ENCODE data around the gene HACL1.

Gene HACL1

GRCh38 chr3:15519096-15519495 lies 82.3 kb downstream of the HACL1 start:
- H3K36me3 Mint-ChIP-seq (ENCODE audit: low read depth) = no peaks in the 10 kb centered on the region
- H3K27me3 Mint-ChIP-seq (ENCODE audit: low read depth) = peaks cover 14% of the 10 kb centered on the region
- TF ChIP-seq CTCF (IDR thresholded peaks at IDR 0.05; ENCODE audit: unreplicated experiment in 3 of 3) = no peak

GRCh38 chr3:15514663-15515340 lies 86.6 kb downstream of the HACL1 start:
- Mint-ChIP-seq H3K27me3 (ENCODE audit: low read depth) (peaks cover 11% of the 10 kb centered on the region), H3K36me3 (ENCODE audit: low read depth) (no peaks in the 10 kb centered on the region), H3K9me3 (no peaks in the 10 kb centered on the region), H3K27ac (peak overlapping the region in 1 of 3 experiments; percentile 14), H3K4me1 (peaks cover 36% of the 10 kb centered on the region), H3K4me3 (no peak overlapping the region)
- TF ChIP-seq CTCF (IDR thresholded peaks at IDR 0.05; ENCODE audit: unreplicated experiment in 3 of 3) = no peak

More at GRCh38 chr3:15519096-15519495, 82.3 kb downstream of the HACL1 start:
- Mint-ChIP-seq H3K4me3 (no peak overlapping the region), H3K9me3 (no peaks in the 10 kb centered on the region), H3K27ac (no peak overlapping the region), H3K4me1 (peaks cover 42% of the 10 kb centered on the region)

- Mint-ChIP-seq H3K27ac (no peak overlapping the region), H3K9me3 (no peaks in the 10 kb centered on the region), H3K27me3 (ENCODE audit: low read depth) (peaks cover 11% of the 10 kb centered on the region), H3K4me1 (peaks cover 36% of the 10 kb centered on the region), H3K4me3 (no peak overlapping the region), H3K36me3 (ENCODE audit: low read depth) (no peaks in the 10 kb centered on the region)
- TF ChIP-seq CTCF (IDR thresholded peaks at IDR 0.05; ENCODE audit: unreplicated experiment in 3 of 3) = no peak
Observed at GRCh38 chr3:15513810-15514662, 87.3 kb downstream of the HACL1 start.

GRCh38 chr3:15513116-15513515 lies 88.3 kb downstream of the HACL1 start:
- TF ChIP-seq CTCF (IDR thresholded peaks at IDR 0.05; ENCODE audit: unreplicated experiment in 3 of 3) = no peak
- Mint-ChIP-seq H3K4me1 (peaks cover 36% of the 10 kb centered on the region), H3K36me3 (ENCODE audit: low read depth) (peaks cover 3% of the 10 kb centered on the region), H3K9me3 (no peaks in the 10 kb centered on the region), H3K27me3 (ENCODE audit: low read depth) (peaks cover 11% of the 10 kb centered on the region), H3K27ac (no peak overlapping the region), H3K4me3 (no peak overlapping the region)

- Mint-ChIP-seq H3K4me1 (peaks cover 36% of the 10 kb centered on the region), H3K9me3 (no peaks in the 10 kb centered on the region), H3K27me3 (ENCODE audit: low read depth) (peaks cover 11% of the 10 kb centered on the region), H3K27ac (no peak overlapping the region), H3K4me3 (peak overlapping the region in 1 of 3 experiments; percentile 9), H3K36me3 (ENCODE audit: low read depth) (peaks cover 3% of the 10 kb centered on the region)
- TF ChIP-seq CTCF (IDR thresholded peaks at IDR 0.05; ENCODE audit: unreplicated experiment in 3 of 3) = no peak
Observed at GRCh38 chr3:15512166-15512565, 89.2 kb downstream of the HACL1 start.

Data from nephron (organoid).